Muscle layer of colon (tissue), 2 donors: ENCODE measurements around the gene CCPG1.

Experiments
- H3K27ac ChIP-seq: one replicate; pipeline ENCODE4 v1.7.0; 2013; ENCODE audit warnings: low read depth, mild to moderate bottlenecking, low read length, moderate library complexity
- H3K27me3 ChIP-seq, 2 donors: one replicate each; pipeline ENCODE4 v1.7.0; 2013; ENCODE audit warnings: low read length in 2 of 2, mild to moderate bottlenecking in 2 of 2; ENCODE audit not compliant: insufficient read depth in 2 of 2, control insufficient read depth in 1 of 2
- H3K36me3 ChIP-seq: one replicate; pipeline ENCODE4 v1.7.0; 2013; ENCODE audit warnings: mild to moderate bottlenecking, low read length; ENCODE audit not compliant: insufficient read depth
- H3K4me1 ChIP-seq: one replicate; pipeline ENCODE4 v1.7.0; 2013; ENCODE audit warnings: mild to moderate bottlenecking, low read length; ENCODE audit not compliant: insufficient read depth
- H3K4me3 ChIP-seq, 2 donors: one replicate each; pipeline ENCODE4 v1.7.0; 2013; ENCODE audit warnings: low read length in 2 of 2, low read depth in 1 of 2, mild to moderate bottlenecking in 1 of 2, moderate library complexity in 1 of 2
- H3K9ac ChIP-seq: one replicate; pipeline ENCODE4 v1.7.0; 2013; ENCODE audit warnings: low read length
- H3K9me3 ChIP-seq: one replicate; pipeline ENCODE4 v1.7.0; 2013; ENCODE audit warnings: mild to moderate bottlenecking, low read length
- donor health status: abdominal sarcoma.
- donor health status: Adenocarcinoma of cecum.

The CCPG1 gene

DNA sequence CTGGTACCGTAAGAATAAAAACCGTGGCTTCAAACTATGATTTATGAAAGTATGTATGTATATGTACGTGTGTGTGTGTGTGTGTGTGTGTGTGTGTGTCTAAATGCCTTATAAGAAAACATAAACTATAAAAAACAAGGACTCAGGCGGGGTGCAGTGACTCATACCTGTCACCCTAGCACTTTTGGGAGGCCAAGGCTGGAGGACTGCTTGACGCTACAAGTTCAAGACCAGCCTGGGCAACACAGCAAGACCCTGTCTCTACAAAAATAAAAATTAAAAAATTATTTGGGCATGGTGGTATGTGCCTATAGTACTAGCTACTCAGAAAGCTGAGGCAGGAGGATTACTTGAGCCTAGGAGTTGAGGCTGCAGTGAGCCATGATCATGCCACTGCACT, 29.1 kb downstream of the CCPG1 start:
- H3K27me3 ChIP-seq, result no peaks in the 10 kb centered on the region
- H3K9me3 ChIP-seq, result no peaks in the 10 kb centered on the region
- H3K36me3 ChIP-seq, result peaks cover 24% of the 10 kb centered on the region
- H3K27ac ChIP-seq, result no peak overlapping the region
- H3K9ac ChIP-seq, result no peak overlapping the region
- H3K4me3 ChIP-seq, result no peak overlapping the region
- H3K4me1 ChIP-seq, result no peaks in the 10 kb centered on the region

GRCh38 chr15:55372701-55373440, 35.3 kb downstream of the CCPG1 start:
- H3K4me3 ChIP-seq, result no peak overlapping the region
- H3K9me3 ChIP-seq, result no peaks in the 10 kb centered on the region
- H3K4me1 ChIP-seq, result no peaks in the 10 kb centered on the region
- no peaks in the 10 kb centered on the region for H3K27me3 ChIP-seq
- H3K9ac ChIP-seq, result no peak overlapping the region
- peaks cover 49% of the 10 kb centered on the region for H3K36me3 ChIP-seq
- H3K27ac ChIP-seq, result no peak overlapping the region

- Histone ChIP-seq H3K27me3 (no peaks in the 10 kb centered on the region), H3K36me3 (peaks cover 21% of the 10 kb centered on the region), H3K9ac (no peak overlapping the region), H3K4me1 (no peaks in the 10 kb centered on the region), H3K4me3 (no peak overlapping the region), H3K27ac (no peak overlapping the region), H3K9me3 (no peaks in the 10 kb centered on the region)
These were observed 41.2 kb downstream of the CCPG1 start for GRCh38 chr15:55366981-55367380.

DNA sequence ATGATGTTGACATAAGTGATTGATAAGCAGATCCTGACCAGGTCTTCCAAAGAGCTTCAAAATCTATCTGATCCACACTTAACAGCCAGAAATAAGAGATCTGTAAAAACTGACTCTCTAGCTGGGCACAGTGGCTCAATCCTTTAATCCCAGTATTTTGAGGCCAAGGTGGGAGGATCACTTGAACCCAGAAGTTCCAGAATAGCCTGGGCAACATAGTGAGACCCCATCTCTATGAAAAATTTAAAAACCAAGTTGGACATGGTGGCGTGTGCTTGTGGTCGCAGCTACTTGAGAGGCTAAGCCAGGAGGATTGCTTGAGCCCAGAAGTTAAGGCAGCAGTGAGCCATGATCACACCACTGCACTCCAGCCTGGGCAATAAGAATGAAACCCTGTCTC, 45.5 kb downstream of the CCPG1 start:
- Histone ChIP-seq H3K27ac (no peak overlapping the region), H3K36me3 (peaks cover 4% of the 10 kb centered on the region), H3K4me1 (no peaks in the 10 kb centered on the region), H3K27me3 (no peaks in the 10 kb centered on the region), H3K9me3 (no peaks in the 10 kb centered on the region), H3K9ac (no peak overlapping the region), H3K4me3 (no peak overlapping the region)

DNA sequence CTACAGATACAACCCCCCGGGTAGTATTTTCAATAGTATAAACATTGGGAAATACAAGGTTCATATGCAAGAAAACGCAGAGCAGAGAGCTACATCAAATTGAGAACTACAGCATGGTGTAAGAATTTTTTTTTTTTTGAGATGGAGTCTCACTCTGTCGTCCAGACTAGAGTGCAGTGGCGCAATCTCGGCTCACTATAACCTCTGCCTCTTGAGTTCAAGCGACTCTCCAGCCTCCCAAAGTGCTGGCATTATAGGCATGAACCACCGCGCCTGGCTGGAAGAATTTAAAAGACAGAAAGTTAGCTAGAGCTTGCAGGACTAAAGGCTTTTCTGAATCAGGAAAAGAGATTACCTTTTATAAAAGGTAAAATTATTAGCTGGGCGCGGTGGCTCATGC, 47.1 kb downstream of the CCPG1 start:
- no peak overlapping the region for H3K4me3 ChIP-seq
- H3K9me3 ChIP-seq, result no peaks in the 10 kb centered on the region
- no peak overlapping the region for H3K9ac ChIP-seq
- H3K4me1 ChIP-seq, result no peaks in the 10 kb centered on the region
- H3K27ac ChIP-seq, result no peak overlapping the region
- H3K27me3 ChIP-seq, result no peaks in the 10 kb centered on the region
- H3K36me3 ChIP-seq, result peaks cover 11% of the 10 kb centered on the region

GRCh38 chr15:55360256-55360655, 47.9 kb downstream of the CCPG1 start:
- Histone ChIP-seq H3K9me3 (no peaks in the 10 kb centered on the region), H3K27me3 (no peaks in the 10 kb centered on the region), H3K4me1 (no peaks in the 10 kb centered on the region), H3K27ac (no peak overlapping the region), H3K4me3 (no peak overlapping the region), H3K36me3 (peaks cover 11% of the 10 kb centered on the region), H3K9ac (no peak overlapping the region)

DNA sequence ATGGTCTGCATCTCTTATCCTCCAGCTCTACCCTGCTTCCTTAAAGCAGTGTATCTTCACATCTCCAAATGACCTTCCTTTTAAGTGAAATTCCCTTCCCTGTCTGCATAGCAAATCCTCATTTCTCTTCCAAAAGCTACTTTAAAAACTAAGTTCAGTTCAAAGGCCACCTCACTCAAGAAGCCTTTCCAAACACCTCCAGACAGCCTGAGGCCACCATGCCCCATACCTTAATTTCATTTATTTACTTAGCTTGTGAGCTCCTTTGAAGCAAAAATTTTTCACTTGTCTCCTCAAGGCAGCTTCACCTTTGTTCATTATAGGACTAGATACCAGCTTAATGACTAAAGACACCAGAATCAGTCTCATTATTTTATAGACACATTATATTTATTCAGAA, 49.7 kb downstream of the CCPG1 start:
- no peak overlapping the region for H3K27ac ChIP-seq
- no peaks in the 10 kb centered on the region for H3K4me1 ChIP-seq
- no peaks in the 10 kb centered on the region for H3K27me3 ChIP-seq
- peaks cover 14% of the 10 kb centered on the region for H3K36me3 ChIP-seq
- no peak overlapping the region for H3K9ac ChIP-seq
- H3K9me3 ChIP-seq, result no peaks in the 10 kb centered on the region
- H3K4me3 ChIP-seq, result no peak overlapping the region

GRCh38 chr15:55357774-55358173, 50.4 kb downstream of the CCPG1 start:
- H3K27ac ChIP-seq, result no peak overlapping the region
- H3K4me3 ChIP-seq, result no peak overlapping the region
- H3K4me1 ChIP-seq, result no peaks in the 10 kb centered on the region
- H3K27me3 ChIP-seq, result no peaks in the 10 kb centered on the region
- H3K9me3 ChIP-seq, result no peaks in the 10 kb centered on the region
- peaks cover 11% of the 10 kb centered on the region for H3K36me3 ChIP-seq
- H3K9ac ChIP-seq, result no peak overlapping the region

GRCh38 chr15:55356985-55357585, 51.1 kb downstream of the CCPG1 start:
- Histone ChIP-seq H3K9me3 (no peaks in the 10 kb centered on the region), H3K27me3 (no peaks in the 10 kb centered on the region), H3K4me3 (no peak overlapping the region), H3K9ac (no peak overlapping the region), H3K4me1 (no peaks in the 10 kb centered on the region), H3K36me3 (peaks cover 11% of the 10 kb centered on the region), H3K27ac (no peak overlapping the region)

DNA sequence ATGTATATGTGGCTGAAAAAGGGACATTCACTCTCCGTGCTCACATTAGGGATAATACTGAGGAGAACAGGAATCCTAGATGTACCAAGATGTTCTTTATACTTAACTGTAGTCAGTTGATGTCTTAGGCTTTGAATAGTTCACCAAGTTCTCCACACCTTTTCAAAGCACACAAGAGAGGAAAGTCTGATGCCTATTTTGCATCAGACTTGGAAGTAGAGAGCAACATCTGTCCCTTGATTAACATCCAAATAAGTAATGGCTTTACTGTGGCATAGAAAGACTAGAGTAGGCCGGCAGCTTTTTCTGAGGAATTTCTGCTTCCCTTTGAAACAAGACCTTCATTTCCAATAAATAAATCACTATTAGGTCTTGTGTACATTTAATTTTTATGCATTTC, 55.1 kb downstream of the CCPG1 start:
- no peaks in the 10 kb centered on the region for H3K9me3 ChIP-seq
- H3K9ac ChIP-seq, result no peak overlapping the region
- H3K4me1 ChIP-seq, result no peaks in the 10 kb centered on the region
- H3K4me3 ChIP-seq, result no peak overlapping the region
- H3K27me3 ChIP-seq, result no peaks in the 10 kb centered on the region
- peaks cover 11% of the 10 kb centered on the region for H3K36me3 ChIP-seq
- H3K27ac ChIP-seq, result no peak overlapping the region

GRCh38 chr15:55349282-55349681, 58.9 kb downstream of the CCPG1 start:
- Histone ChIP-seq H3K27ac (no peak overlapping the region), H3K27me3 (no peaks in the 10 kb centered on the region), H3K4me1 (no peaks in the 10 kb centered on the region), H3K36me3 (peaks cover under 1% of the 10 kb centered on the region), H3K9me3 (no peaks in the 10 kb centered on the region), H3K4me3 (no peak overlapping the region), H3K9ac (no peak overlapping the region)

DNA sequence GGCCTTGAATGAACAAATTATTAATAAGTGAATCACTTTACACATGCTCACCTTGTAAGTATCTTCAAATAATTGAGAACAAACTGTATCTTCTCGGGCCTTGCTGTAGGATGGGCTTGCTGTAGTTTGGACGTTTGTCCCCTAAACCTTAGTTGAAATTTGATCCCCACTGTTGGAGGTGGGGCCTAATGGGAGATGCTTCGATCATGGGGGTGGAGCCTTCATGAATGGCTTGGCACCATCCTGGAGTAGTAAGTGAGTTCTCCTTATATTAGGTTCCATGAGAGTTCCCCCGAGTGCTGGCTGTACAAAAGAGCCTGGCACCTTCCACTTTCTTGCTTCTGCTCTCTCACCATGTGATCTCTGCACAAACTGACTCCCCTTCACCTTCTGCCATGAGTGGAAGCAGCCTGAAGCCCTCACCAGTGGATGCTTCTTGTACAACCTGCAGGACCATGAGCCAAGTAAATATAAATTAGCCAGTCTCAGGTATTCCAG, 59.8 kb downstream of the CCPG1 start:
- Histone ChIP-seq H3K36me3 (no peaks in the 10 kb centered on the region), H3K27ac (no peak overlapping the region), H3K9me3 (no peaks in the 10 kb centered on the region), H3K27me3 (no peaks in the 10 kb centered on the region), H3K4me3 (no peak overlapping the region), H3K9ac (no peak overlapping the region), H3K4me1 (no peaks in the 10 kb centered on the region)
